ENCODE data around the gene ROR2. TPM values are rescaled to one million over a fixed set of nuclear protein-coding genes. Genes with fewer than 3 reads are reported as not detected.

The ROR2 gene
- total RNA-seq, 1 experiment from 2014 or later: 0.68 TPM

DNA sequence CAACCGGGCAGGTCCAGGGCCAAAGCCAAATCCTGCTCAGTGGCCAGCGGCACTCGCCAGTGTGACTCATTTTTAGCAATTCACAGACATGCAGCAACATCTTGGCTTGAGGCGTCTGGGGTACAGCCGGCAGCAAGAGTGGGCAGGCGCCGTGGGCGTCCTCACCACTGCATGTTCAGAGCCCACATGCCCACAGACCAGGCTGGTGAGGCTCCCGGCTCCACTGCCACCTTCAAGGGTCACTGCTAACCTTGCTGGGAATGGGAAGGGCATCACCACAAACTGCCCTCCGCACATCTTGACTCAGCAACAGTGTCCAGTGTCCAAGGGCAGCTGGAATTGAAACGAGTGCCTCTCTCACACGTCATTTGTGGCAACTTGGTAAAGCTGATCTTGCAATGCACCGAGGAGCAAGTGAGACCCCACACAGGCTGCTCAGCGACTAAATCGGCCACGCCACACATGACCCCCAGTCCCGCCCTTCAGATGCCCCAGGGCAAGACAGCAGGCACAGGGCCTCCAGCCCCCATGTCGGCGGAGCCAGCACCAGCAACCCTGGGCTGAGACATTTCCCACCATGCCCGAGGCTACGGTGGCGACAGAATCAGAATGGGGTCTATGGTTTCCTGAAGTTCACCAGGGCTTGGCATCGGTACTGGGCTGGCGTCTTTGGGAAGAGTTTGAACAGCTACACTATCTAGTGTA, 140.3 kb downstream of the ROR2 start:
- Mint-ChIP-seq H3K4me3 (ENCODE audit: unreplicated experiment) (no peak overlapping the region), H3K36me3 (ENCODE audit: insufficient read depth, unreplicated experiment) (no peaks in the 10 kb centered on the region), H3K27ac (ENCODE audit: unreplicated experiment) (no peak overlapping the region), H3K4me1 (ENCODE audit: low read depth, unreplicated experiment) (no peaks in the 10 kb centered on the region), H3K9me3 (ENCODE audit: unreplicated experiment) (no peaks in the 10 kb centered on the region), H3K27me3 (ENCODE audit: insufficient read depth, unreplicated experiment) (no peaks in the 10 kb centered on the region)
- BruUV-seq (replicated peaks): no TSS peak
- no peak for DNase-seq
- Histone ChIP-seq H3K4me1 (no peaks in the 10 kb centered on the region), H3K36me3 (ENCODE audit: control insufficient read depth, insufficient read depth, low read length) (no peaks in the 10 kb centered on the region), H3K4me3 (ENCODE audit: low read depth, low read length) (no peak overlapping the region), H3K9me3 (no peaks in the 10 kb centered on the region), H3K27me3 (replicated peaks; ENCODE audit: control insufficient read depth, insufficient read depth, low read length) (no peaks in the 10 kb centered on the region)
- TF ChIP-seq, protein P1, sequence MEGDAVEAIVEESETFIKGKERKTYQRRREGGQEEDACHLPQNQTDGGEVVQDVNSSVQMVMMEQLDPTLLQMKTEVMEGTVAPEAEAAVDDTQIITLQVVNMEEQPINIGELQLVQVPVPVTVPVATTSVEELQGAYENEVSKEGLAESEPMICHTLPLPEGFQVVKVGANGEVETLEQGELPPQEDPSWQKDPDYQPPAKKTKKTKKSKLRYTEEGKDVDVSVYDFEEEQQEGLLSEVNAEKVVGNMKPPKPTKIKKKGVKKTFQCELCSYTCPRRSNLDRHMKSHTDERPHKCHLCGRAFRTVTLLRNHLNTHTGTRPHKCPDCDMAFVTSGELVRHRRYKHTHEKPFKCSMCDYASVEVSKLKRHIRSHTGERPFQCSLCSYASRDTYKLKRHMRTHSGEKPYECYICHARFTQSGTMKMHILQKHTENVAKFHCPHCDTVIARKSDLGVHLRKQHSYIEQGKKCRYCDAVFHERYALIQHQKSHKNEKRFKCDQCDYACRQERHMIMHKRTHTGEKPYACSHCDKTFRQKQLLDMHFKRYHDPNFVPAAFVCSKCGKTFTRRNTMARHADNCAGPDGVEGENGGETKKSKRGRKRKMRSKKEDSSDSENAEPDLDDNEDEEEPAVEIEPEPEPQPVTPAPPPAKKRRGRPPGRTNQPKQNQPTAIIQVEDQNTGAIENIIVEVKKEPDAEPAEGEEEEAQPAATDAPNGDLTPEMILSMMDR (IDR thresholded peaks at IDR 0.05; ENCODE audit: insufficient read depth in 1 of 2, low read depth in 1 of 2, low read length in 1 of 2, severe bottlenecking in 1 of 2, unreplicated experiment in 1 of 2): no peak
- ChIA-PET CTCF (no interaction called here), POLR2A (no interaction called here)
- intact Hi-C loops (cut with micrococcal nuclease; ENCODE audit: unreplicated experiment): no loop called here

- intact Hi-C loops (cut with micrococcal nuclease; ENCODE audit: unreplicated experiment): no loop called here
- no peak overlapping the region for H3K4me3 Mint-ChIP-seq (ENCODE audit: unreplicated experiment)
- H3K36me3 Mint-ChIP-seq (ENCODE audit: insufficient read depth, unreplicated experiment): no peaks in the 10 kb centered on the region
- H3K27ac Mint-ChIP-seq (ENCODE audit: unreplicated experiment): no peak overlapping the region
- Histone ChIP-seq H3K4me3 (ENCODE audit: low read depth, low read length) (no peak overlapping the region), H3K36me3 (ENCODE audit: control insufficient read depth, insufficient read depth, low read length) (no peaks in the 10 kb centered on the region), H3K9me3 (no peaks in the 10 kb centered on the region), H3K4me1 (no peaks in the 10 kb centered on the region), H3K27me3 (replicated peaks; ENCODE audit: control insufficient read depth, insufficient read depth, low read length) (no peaks in the 10 kb centered on the region)
- CTCF ChIA-PET: no interaction called here
- no peaks in the 10 kb centered on the region for H3K27me3 Mint-ChIP-seq (ENCODE audit: insufficient read depth, unreplicated experiment)
- no TSS peak for BruUV-seq (replicated peaks)
- TF ChIP-seq, protein P1 (IDR thresholded peaks at IDR 0.05; ENCODE audit: insufficient read depth in 1 of 2, low read depth in 1 of 2, low read length in 1 of 2, severe bottlenecking in 1 of 2, unreplicated experiment in 1 of 2): no peak
- no peak for DNase-seq
- no peaks in the 10 kb centered on the region for H3K4me1 Mint-ChIP-seq (ENCODE audit: low read depth, unreplicated experiment)
- POLR2A ChIA-PET: no interaction called here
- no peaks in the 10 kb centered on the region for H3K9me3 Mint-ChIP-seq (ENCODE audit: unreplicated experiment)
Measured at GRCh38 chr9:91807643-91808246, 142.3 kb downstream of the ROR2 start.

- ChIA-PET POLR2A (no interaction called here), CTCF (no interaction called here)
- Mint-ChIP-seq H3K27me3 (ENCODE audit: insufficient read depth, unreplicated experiment) (no peaks in the 10 kb centered on the region), H3K27ac (ENCODE audit: unreplicated experiment) (no peak overlapping the region), H3K9me3 (ENCODE audit: unreplicated experiment) (no peaks in the 10 kb centered on the region), H3K4me1 (ENCODE audit: low read depth, unreplicated experiment) (no peaks in the 10 kb centered on the region), H3K4me3 (ENCODE audit: unreplicated experiment) (no peak overlapping the region), H3K36me3 (ENCODE audit: insufficient read depth, unreplicated experiment) (no peaks in the 10 kb centered on the region)
- Histone ChIP-seq H3K36me3 (ENCODE audit: control insufficient read depth, insufficient read depth, low read length) (no peaks in the 10 kb centered on the region), H3K4me1 (no peaks in the 10 kb centered on the region), H3K9me3 (no peaks in the 10 kb centered on the region), H3K27me3 (replicated peaks; ENCODE audit: control insufficient read depth, insufficient read depth, low read length) (no peaks in the 10 kb centered on the region), H3K4me3 (ENCODE audit: low read depth, low read length) (no peak overlapping the region)
- TF ChIP-seq, protein P1 (IDR thresholded peaks at IDR 0.05; ENCODE audit: insufficient read depth in 1 of 2, low read depth in 1 of 2, low read length in 1 of 2, severe bottlenecking in 1 of 2, unreplicated experiment in 1 of 2): no peak
- DNase-seq: no peak
- intact Hi-C loops (cut with micrococcal nuclease; ENCODE audit: unreplicated experiment): no loop called here
- no TSS peak for BruUV-seq (replicated peaks)
Measured at GRCh38 chr9:91805031-91805430, 145.0 kb downstream of the ROR2 start.
